Thyroid gland (tissue), 4 donors: Measurements from ENCODE around the gene ZNF536.

Experiments
- CTCF ChIP-seq, 6 experiments: fragments of 200-600 bp in 3 of 6; fragments of 450-650 bp in 3 of 6; sonication (generic) in 3 of 6; IDR thresholded peaks; one replicate each; pipeline ENCODE4 v1.5.1; 2016 to 2019; ENCODE audit warnings: antibody characterized with exemption in 6 of 6, mild to moderate bottlenecking in 2 of 6, inconsistent platforms in 1 of 6, moderate library complexity in 1 of 6
- POLR2A ChIP-seq, 2 donors: fragments of 450-650 bp; IDR thresholded peaks; one replicate each; pipeline ENCODE4 v1.6.1; 2017; ENCODE audit warnings: antibody characterized with exemption in 2 of 2, mild to moderate bottlenecking in 2 of 2, moderate library complexity in 1 of 2

- TF ChIP-seq CTCF (IDR thresholded peaks at IDR 0.05) (no peak), POLR2A (IDR thresholded peaks at IDR 0.05) (no peak)
Observed at GRCh38 chr19:30401956-30402355, 29.8 kb downstream of the ZNF536 start.
